SK-N-SH (cell line): ENCODE results near the gene DMD. TPM values are rescaled to one million over a fixed set of nuclear protein-coding genes. Genes with fewer than 3 reads are reported as not detected.

ENCODE experiments used
- CTCF ChIA-PET: fragments of 300-600, 350-600 bp; formaldehyde crosslinking; extraction: SDS; loops from one replicate; lab custom pipeline; 2021; lab: Yijun Ruan, JAX
- POLR2A ChIA-PET: fragments of 350-600 bp; sonication (Branson Sonifier 250); formaldehyde crosslinking; extraction: SDS; loops from one replicate; lab custom pipeline; 2020; ENCODE audit warnings: antibody characterized with exemption, inconsistent platforms; lab: Yijun Ruan, JAX
- DNase-seq: peaks from one replicate; pipeline ENCODE4 v3.0.0; 2012
- H2AFZ ChIP-seq: fragments of 200-600 bp; sonication (generic); 2 replicates; pipeline ENCODE4 v1.8.1; 2016; ENCODE audit warnings: antibody characterized with exemption, mild to moderate bottlenecking, low read depth
- H3F3A ChIP-seq: fragments of 200-600 bp; sonication (generic); replicated peaks from 2 replicates; pipeline ENCODE3; 2016; ENCODE audit warnings: antibody characterized with exemption, mild to moderate bottlenecking; ENCODE audit not compliant: insufficient read depth
- H3K27ac ChIP-seq, 2 experiments: fragments of 200-500 bp in 1 of 2; fragments of 200-600 bp in 1 of 2; sonication (Bioruptor generic) in 1 of 2; sonication (generic), shearing (Covaris generic) in 1 of 2; 2 replicates each; pipeline versions ENCODE4 v1.5.1 to v1.6.1; 2014 to 2016; ENCODE audit warnings: low read depth in 2 of 2, inconsistent platforms in 1 of 2, low read length in 1 of 2, mild to moderate bottlenecking in 1 of 2, mixed read lengths in 1 of 2
- H3K27me3 ChIP-seq: fragments of 200-600 bp; sonication (generic), shearing (Covaris generic); 2 replicates; pipeline ENCODE4 v1.6.1; 2016; ENCODE audit warnings: mixed run types; ENCODE audit not compliant: insufficient read depth
- H3K36me3 ChIP-seq, 2 experiments: fragments of 200-500 bp in 1 of 2; fragments of 200-600 bp in 1 of 2; sonication (Bioruptor generic) in 1 of 2; sonication (generic) in 1 of 2; replicated peaks in 1 of 2; 2 replicates each; pipeline versions ENCODE3 to v1.5.1; 2014 to 2016; ENCODE audit warnings: low read length in 1 of 2, mild to moderate bottlenecking in 1 of 2; ENCODE audit not compliant: insufficient read depth in 2 of 2, control insufficient read depth in 1 of 2
- H3K4me1 ChIP-seq, 2 experiments: fragments of 200-500 bp in 1 of 2; fragments of 200-600 bp in 1 of 2; sonication (Bioruptor generic) in 1 of 2; sonication (generic), shearing (Covaris generic) in 1 of 2; 2 replicates each; pipeline versions ENCODE4 v1.5.1 to v1.6.1; 2014 to 2016; ENCODE audit warnings: low read depth in 1 of 2, low read length in 1 of 2, mixed run types in 1 of 2; ENCODE audit not compliant: insufficient read depth in 2 of 2, control insufficient read depth in 1 of 2
- H3K4me2 ChIP-seq: fragments of 200-600 bp; sonication (generic), shearing (Covaris generic); 2 replicates; pipeline ENCODE4 v1.6.1; 2017; ENCODE audit warnings: mixed run types
- H3K4me3 ChIP-seq, 2 experiments: fragments of 200-500 bp in 1 of 2; fragments of 200-600 bp in 1 of 2; sonication (Bioruptor generic) in 1 of 2; sonication (generic), shearing (Covaris generic) in 1 of 2; 2 replicates each; pipeline versions ENCODE4 v1.5.1 to v1.8.1; 2014 to 2016; ENCODE audit warnings: low read depth in 2 of 2, inconsistent platforms in 1 of 2, low read length in 1 of 2, mild to moderate bottlenecking in 1 of 2, mixed read lengths in 1 of 2, moderate library complexity in 1 of 2
- H3K79me2 ChIP-seq: fragments of 200-600 bp; sonication (generic); 2 replicates; pipeline ENCODE4 v1.8.1; 2017; ENCODE audit warnings: mild to moderate bottlenecking; ENCODE audit not compliant: insufficient read depth
- H3K9ac ChIP-seq: fragments of 200-600 bp; sonication (generic); 2 replicates; pipeline ENCODE4 v1.6.1; 2017; ENCODE audit warnings: mixed run types
- H3K9me2 ChIP-seq: fragments of 200-600 bp; sonication (generic); 2 replicates; pipeline ENCODE4 v1.6.1; 2017; ENCODE audit warnings: mixed run types
- H3K9me3 ChIP-seq: fragments of 200-600 bp; sonication (generic); 2 replicates; pipeline ENCODE4 v1.6.1; 2017; ENCODE audit warnings: mixed run types, mild to moderate bottlenecking, moderate library complexity
- H4K20me1 ChIP-seq: fragments of 200-600 bp; sonication (generic); 2 replicates; pipeline ENCODE4 v1.6.1; 2017; ENCODE audit warnings: mild to moderate bottlenecking, mixed run types; ENCODE audit not compliant: insufficient read depth
- CTCF ChIP-seq: fragments of 200-600 bp; sonication (generic); IDR thresholded peaks from 2 replicates; pipeline ENCODE4 v1.6.1; 2017; ENCODE audit warnings: antibody characterized with exemption, mild to moderate bottlenecking, moderate library complexity
- EP300 ChIP-seq, 2 experiments: IDR thresholded peaks; 2 replicates each; pipeline versions ENCODE4 v1.4.0 to v1.6.1; 2012; ENCODE audit warnings: borderline replicate concordance in 1 of 2, low read depth in 1 of 2, low read length in 1 of 2
- EZH2phosphoT487 ChIP-seq: fragments of 200-600 bp; sonication (generic); IDR thresholded peaks from 2 replicates; pipeline ENCODE4 v1.6.1; 2017; ENCODE audit warnings: low read depth, mixed run types, mild to moderate bottlenecking, antibody characterized with exemption, moderate library complexity, borderline replicate concordance
- FOXJ3 ChIP-seq: sonication (generic); formaldehyde crosslinking; IDR thresholded peaks from 2 replicates; pipeline ENCODE4 v1.5.1; 2020; ENCODE audit warnings: mild to moderate bottlenecking, missing genetic modification reagents
- GABPA ChIP-seq: IDR thresholded peaks from 2 replicates; pipeline ENCODE4 v1.4.0; 2012; ENCODE audit warnings: low read depth, mild to moderate bottlenecking
- GATA2 ChIP-seq: sonication (generic); formaldehyde crosslinking; IDR thresholded peaks from 2 replicates; pipeline ENCODE4 v1.5.0; 2020; ENCODE audit warnings: mild to moderate bottlenecking, missing genetic modification reagents
- JUND ChIP-seq: IDR thresholded peaks from 2 replicates; pipeline ENCODE4 v1.4.0; 2012
- MAX ChIP-seq: IDR thresholded peaks from 2 replicates; pipeline ENCODE4 v1.4.0; 2012; ENCODE audit warnings: low read depth
- MXI1 ChIP-seq: IDR thresholded peaks from 2 replicates; pipeline ENCODE4 v1.6.1; 2012; ENCODE audit warnings: mild to moderate bottlenecking, low read depth, low read length, improper control_type of control experiment
- NFIC ChIP-seq: IDR thresholded peaks from 2 replicates; pipeline ENCODE4 v1.4.0; 2012; ENCODE audit warnings: borderline replicate concordance
- NRF1 ChIP-seq: IDR thresholded peaks from 2 replicates; pipeline ENCODE4 v1.6.1; 2012; ENCODE audit warnings: low read depth, mild to moderate bottlenecking, low read length
- RFX5 ChIP-seq: IDR thresholded peaks from 2 replicates; pipeline ENCODE4 v1.6.1; 2012; ENCODE audit warnings: mild to moderate bottlenecking, improper control_type of control experiment, low read length
- SIN3A ChIP-seq: IDR thresholded peaks from 2 replicates; pipeline ENCODE4 v1.6.1; 2012; ENCODE audit warnings: low read depth, mild to moderate bottlenecking, low read length, moderate library complexity, borderline replicate concordance
- SMC3 ChIP-seq: IDR thresholded peaks from 2 replicates; pipeline ENCODE4 v1.6.1; 2012; ENCODE audit warnings: low read depth, low read length, improper control_type of control experiment
- TAF1 ChIP-seq: IDR thresholded peaks from 2 replicates; pipeline ENCODE4 v1.6.1; 2012; ENCODE audit warnings: low read depth, mild to moderate bottlenecking, low read length, moderate library complexity, borderline replicate concordance
- TCF12 ChIP-seq: IDR thresholded peaks from 2 replicates; pipeline ENCODE4 v1.4.0; 2012
- TEAD4 ChIP-seq: IDR thresholded peaks from 2 replicates; pipeline ENCODE4 v1.4.0; 2012; ENCODE audit warnings: mild to moderate bottlenecking, borderline replicate concordance; ENCODE audit not compliant: insufficient read depth
- USF1 ChIP-seq: IDR thresholded peaks from 2 replicates; pipeline ENCODE4 v1.4.0; 2012; ENCODE audit warnings: low read depth, borderline replicate concordance
- YY1 ChIP-seq: IDR thresholded peaks from 2 replicates; pipeline ENCODE4 v1.4.0; 2012; ENCODE audit warnings: low read depth, mild to moderate bottlenecking
- ZBTB33 ChIP-seq: IDR thresholded peaks from 2 replicates; pipeline ENCODE4 v1.4.0; 2012; ENCODE audit warnings: low read depth, borderline replicate concordance
- WGBS: methylation state at CpG from one replicate; pipeline ENCODE4 v1.1.6; 2017; ENCODE audit warnings: low lambda C conversion rate; 5-methylcytosine and 5-hydroxymethylcytosine counted together
- polyA plus RNA-seq, 3 experiments: library from polyadenylated mRNA; depleted of rRNA; stranded (reverse); fragments of >200 nt; gene quantifications; 2 replicates each; pipeline ENCODE4 v1.2.3, GENCODE V29; 2012

Gene DMD
- polyA plus RNA-seq, 1 of the 3 experiments (the other 2 are of a cell fraction), result 3.9 TPM

- Histone ChIP-seq H3K4me3 (no peak overlapping the region), H4K20me1 (no peaks in the 10 kb centered on the region), H3K9ac (no peak overlapping the region), H3K27ac (no peak overlapping the region), H3K79me2 (no peaks in the 10 kb centered on the region), H3F3A (peaks cover 6% of the 10 kb centered on the region), H3K4me2 (no peak overlapping the region), H3K27me3 (no peaks in the 10 kb centered on the region), H2AFZ (no peak overlapping the region), H3K9me3 (no peaks in the 10 kb centered on the region), H3K36me3 (no peaks in the 10 kb centered on the region), H3K4me1 (no peaks in the 10 kb centered on the region), H3K9me2 (no peaks in the 10 kb centered on the region)
- ChIA-PET POLR2A (no interaction called here), CTCF (no interaction called here)
- TF ChIP-seq GABPA (no peak), RFX5 (no peak), EZH2phosphoT487 (no peak), SMC3 (no peak), ZBTB33 (no peak), TAF1 (no peak), CTCF (no peak), NFIC (no peak), TEAD4 (no peak)
- WGBS, result 46% methylated on average over 3 of the region's 3 CpGs
- no peak for DNase-seq
Observed at GRCh38 chrX:31589503-31589902, 1621.8 kb downstream of the DMD start.

GRCh38 chrX:31588355-31588754, 1623.0 kb downstream of the DMD start:
- ChIA-PET CTCF (no interaction called here), POLR2A (no interaction called here)
- Histone ChIP-seq H3F3A (peaks cover 6% of the 10 kb centered on the region), H3K9ac (no peak overlapping the region), H3K36me3 (no peaks in the 10 kb centered on the region), H3K27ac (no peak overlapping the region), H3K9me3 (no peaks in the 10 kb centered on the region), H3K9me2 (no peaks in the 10 kb centered on the region), H3K27me3 (no peaks in the 10 kb centered on the region), H2AFZ (no peak overlapping the region), H3K79me2 (no peaks in the 10 kb centered on the region), H3K4me2 (no peak overlapping the region), H3K4me3 (no peak overlapping the region), H3K4me1 (no peaks in the 10 kb centered on the region), H4K20me1 (no peaks in the 10 kb centered on the region)
- DNase-seq, result no peak
- WGBS, result 36% methylated on average over 2 of the region's 2 CpGs
- TF ChIP-seq YY1 (no peak), CTCF (no peak), MXI1 (no peak), MAX (no peak), USF1 (no peak), SIN3A (no peak), TCF12 (no peak), NRF1 (no peak), EZH2phosphoT487 (no peak), RFX5 (no peak), GATA2 (CRISPR knock-in tag) (no peak), SMC3 (no peak), FOXJ3 (CRISPR knock-in tag) (no peak), TEAD4 (no peak), JUND (no peak), EP300 (IDR thresholded peaks at IDR 0.05; ENCODE audit: borderline replicate concordance in 1 of 2, low read depth in 1 of 2, low read length in 1 of 2) (no peak)
